GM10266 (cell line): ENCODE measurements around the gene PLEKHB2.
"Not testable (repeated sequence)": the region's sequence is repeated elsewhere in the genome, so short reads cannot be mapped to it uniquely, and the experiment has no call there.

ENCODE experiments used
- DNase-seq: peaks from one replicate; pipeline ENCODE4 v3.0.0; 2012; ENCODE audit errors: extremely low spot score
- CTCF ChIP-seq: IDR thresholded peaks from 2 replicates; pipeline ENCODE4 v1.5.1; 2012; ENCODE audit warnings: mild to moderate bottlenecking, low read depth; ENCODE audit not compliant: control insufficient read depth, insufficient read depth; ENCODE audit errors: missing control alignments

PLEKHB2 gene

GRCh38 chr2:131156452-131157149, 51.5 kb downstream of the PLEKHB2 start:
- DNase-seq, result peak; percentile 46
- no peak for TF ChIP-seq CTCF

- not testable (repeated sequence) for DNase-seq
Measured at GRCh38 chr2:131165562-131165961, 60.4 kb downstream of the PLEKHB2 start.

- no peak for DNase-seq
- no peak for TF ChIP-seq CTCF
Measured at GRCh38 chr2:131168538-131168937, 63.4 kb downstream of the PLEKHB2 start.

GRCh38 chr2:131178050-131178449, 72.9 kb downstream of the PLEKHB2 start:
- not testable (repeated sequence) for DNase-seq

GRCh38 chr2:131178721-131179418, 73.7 kb downstream of the PLEKHB2 start:
- not testable (repeated sequence) for DNase-seq

DNA sequence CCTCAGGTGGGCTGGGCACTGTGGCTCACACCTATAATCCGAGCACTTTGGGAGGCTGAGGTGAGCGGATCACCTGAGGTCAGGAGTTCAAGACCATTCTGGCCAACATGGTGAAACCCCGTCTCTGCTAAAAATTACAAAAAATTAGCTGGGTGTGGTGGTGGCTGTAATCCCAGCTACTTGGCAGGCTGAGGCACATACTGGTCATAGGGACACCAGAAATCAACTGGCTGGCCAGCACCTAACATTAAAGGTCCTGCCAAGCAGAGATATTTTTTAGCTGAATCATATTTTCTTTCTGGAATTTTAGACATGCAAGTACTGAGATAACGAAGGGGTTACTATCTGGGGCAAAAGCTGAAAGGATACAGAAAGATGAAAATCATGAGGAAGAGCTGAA, 76.3 kb downstream of the PLEKHB2 start:
- DNase-seq, result not testable (repeated sequence)

DNA sequence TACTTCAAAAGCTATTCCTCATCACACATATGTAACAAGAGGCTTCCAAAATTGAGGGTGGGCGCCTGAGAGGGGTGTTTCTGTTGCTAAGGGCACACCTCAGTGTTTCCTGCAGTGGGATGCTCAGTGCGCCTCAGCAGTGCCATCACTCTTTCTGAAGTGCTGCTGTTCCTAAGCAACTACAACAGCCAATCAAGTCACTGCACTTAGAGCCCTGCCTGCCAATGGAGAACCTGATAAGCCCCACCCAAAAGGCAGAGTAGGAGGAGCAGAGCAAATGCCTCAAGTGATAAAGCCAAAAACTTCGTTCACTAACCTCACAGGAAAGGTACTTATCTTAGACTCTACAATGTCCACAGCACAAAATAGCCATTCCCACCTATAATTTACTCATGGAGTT, 88.3 kb downstream of the PLEKHB2 start:
- not testable (repeated sequence) for DNase-seq

DNA sequence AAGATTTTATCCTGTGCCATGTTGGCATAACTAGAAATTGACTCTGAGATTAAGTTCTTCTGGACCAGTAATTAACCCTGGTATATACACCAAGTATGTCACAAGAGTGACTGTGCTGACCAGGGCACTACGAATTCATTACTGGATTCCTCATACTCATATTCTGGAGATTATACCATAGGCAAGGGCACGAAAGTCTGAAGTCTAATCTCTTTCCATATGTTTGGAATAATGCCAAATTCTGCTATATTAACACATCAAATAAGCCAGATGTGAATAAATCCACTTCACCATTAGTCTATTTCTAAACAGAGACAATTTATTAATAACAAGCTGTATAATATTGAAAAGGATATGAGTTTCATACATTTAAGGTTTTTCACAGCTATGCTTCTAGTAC, 91.0 kb downstream of the PLEKHB2 start:
- DNase-seq, result not testable (repeated sequence)
